Measurements from ENCODE around the gene ASCC2. TPM values are rescaled to one million over a fixed set of nuclear protein-coding genes. Genes with fewer than 3 reads are reported as not detected.

The ASCC2 gene
- total and polyA plus RNA-seq, 2 donors (not counting 1 experiment from before 2014, with no cell fraction given) = 23.8 to 30.5 TPM

GRCh38 chr22:29739346-29739875 is 98.7 kb downstream of the ASCC2 start:
- H4K20me1 ChIP-seq (ENCODE audit: control insufficient read depth, extremely low read depth, insufficient read depth, low read length) = no peaks in the 10 kb centered on the region
- H2AFZ ChIP-seq (ENCODE audit: low read length) = no peak overlapping the region
- H3K4me3 ChIP-seq (replicated peaks in 1 of 4; ENCODE audit: control extremely low read depth in 1 of 4, insufficient read depth in 1 of 4, low read depth in 3 of 4, low read length in 4 of 4) = no peak overlapping the region
- H3K4me1 ChIP-seq (ENCODE audit: control insufficient read depth, extremely low read depth, insufficient read depth, low read length) = no peaks in the 10 kb centered on the region
- H3K27ac ChIP-seq (ENCODE audit: insufficient read depth, low read length) = no peak overlapping the region
- no peaks in the 10 kb centered on the region for H3K79me2 ChIP-seq (ENCODE audit: control insufficient read depth, insufficient read depth, low read length)
- DNase-seq (ENCODE audit: low read depth in 2 of 2) = no peak
- H3K9me3 ChIP-seq (ENCODE audit: control insufficient read depth, insufficient read depth, low read depth, low read length) = no peaks in the 10 kb centered on the region
- no peak overlapping the region for H3K9ac ChIP-seq (ENCODE audit: insufficient read depth, low read length)
- no peak overlapping the region for H3K4me2 ChIP-seq (ENCODE audit: extremely low read depth, insufficient read depth, low read length)
- H3K36me3 ChIP-seq (ENCODE audit: control insufficient read depth, insufficient read depth, low read length) = no peaks in the 10 kb centered on the region
- H3K27me3 ChIP-seq (ENCODE audit: control insufficient read depth, insufficient read depth, low read length) = no peaks in the 10 kb centered on the region
- TF ChIP-seq CTCF (conservative IDR thresholded peaks at IDR 0.05 in 1 of 2, IDR thresholded peaks at IDR 0.05 in 1 of 2; ENCODE audit: low read depth in 1 of 2, low read length in 2 of 2) = no peak
- TF ChIP-seq EZH2 (IDR thresholded peaks at IDR 0.05; ENCODE audit: low read length, missing control alignments) = no peak

Other genes with a start within 250 kb of the ASCC2 start
- gene NF2, start 234.6 kb downstream of the ASCC2 start, total RNA-seq = 37.0 and 55.5 TPM in 2 replicates
- 80.9 and 108 TPM in 2 replicates for gene NF2, start 234.6 kb downstream of the ASCC2 start, polyA plus RNA-seq
- not detected in 2 replicates for gene CABP7, start 118.3 kb downstream of the ASCC2 start, total RNA-seq
- gene CABP7, start 118.3 kb downstream of the ASCC2 start, polyA plus RNA-seq = not detected in 2 replicates
- gene ZMAT5, start 71.3 kb downstream of the ASCC2 start, total RNA-seq = 18.7 and 21.6 TPM in 2 replicates
- 13.4 and 21.0 TPM in 2 replicates for gene ZMAT5, start 71.3 kb downstream of the ASCC2 start, polyA plus RNA-seq
- 80.4 and 117 TPM in 2 replicates for gene UQCR10, start 70.9 kb downstream of the ASCC2 start, total RNA-seq
- gene UQCR10, start 70.9 kb downstream of the ASCC2 start, polyA plus RNA-seq = 112 and 134 TPM in 2 replicates
- gene MTMR3, start 44.9 kb upstream of the ASCC2 start, total RNA-seq = 23.4 and 31.2 TPM in 2 replicates
- 15.0 and 18.1 TPM in 2 replicates for gene MTMR3, start 44.9 kb upstream of the ASCC2 start, polyA plus RNA-seq
- gene HORMAD2, start 242.2 kb upstream of the ASCC2 start, total RNA-seq = not detected in 2 replicates
- gene HORMAD2, start 242.2 kb upstream of the ASCC2 start, polyA plus RNA-seq = not detected in 2 replicates